ENCODE results near the gene FMN1.

Gene FMN1

DNA sequence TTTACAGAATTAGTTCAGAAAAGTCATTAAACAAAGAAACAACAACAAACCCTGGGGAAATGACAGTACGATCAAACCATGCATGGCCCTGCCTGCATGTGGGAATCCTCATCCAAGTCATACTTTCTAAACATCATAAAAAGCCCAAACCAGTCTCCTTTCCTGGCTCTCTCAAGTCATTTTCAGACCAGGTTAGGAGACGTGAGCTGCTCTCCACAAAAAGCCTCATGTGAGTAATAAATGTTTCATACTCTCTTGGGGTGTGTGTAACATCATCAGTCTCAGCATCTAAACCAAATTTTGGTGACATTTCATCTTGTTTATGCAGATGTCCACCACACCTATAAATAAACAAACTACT lies 457.8 kb downstream of the FMN1 start:
- no peak for DNase-seq (ENCODE audit: low read depth in 2 of 3, low spot score in 1 of 3)

GRCh38 chr15:32735989-32736700 lies 458.4 kb downstream of the FMN1 start:
- DNase-seq (ENCODE audit: low read depth in 2 of 3, low spot score in 1 of 3) = no peak

DNA sequence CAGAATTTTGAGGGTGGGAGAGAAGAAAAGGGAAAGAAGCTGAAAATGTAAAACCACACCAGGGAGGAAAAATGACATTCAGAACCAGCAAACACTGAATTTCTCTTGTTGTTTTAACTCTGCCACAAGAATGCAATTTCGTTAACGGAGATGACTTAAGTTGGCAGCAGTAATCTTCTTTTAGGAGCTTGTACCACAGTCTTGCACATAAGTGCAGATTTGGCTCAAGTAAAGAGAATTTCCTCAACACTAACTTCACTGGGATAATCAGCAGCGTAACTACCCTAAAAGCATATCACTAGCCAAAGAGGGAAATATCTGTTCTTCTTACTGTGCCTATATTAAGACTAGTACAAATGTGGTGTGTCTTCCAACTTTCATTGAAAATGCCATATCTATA lies 461.2 kb downstream of the FMN1 start:
- no peak for DNase-seq (ENCODE audit: low read depth in 2 of 3, low spot score in 1 of 3)

DNA sequence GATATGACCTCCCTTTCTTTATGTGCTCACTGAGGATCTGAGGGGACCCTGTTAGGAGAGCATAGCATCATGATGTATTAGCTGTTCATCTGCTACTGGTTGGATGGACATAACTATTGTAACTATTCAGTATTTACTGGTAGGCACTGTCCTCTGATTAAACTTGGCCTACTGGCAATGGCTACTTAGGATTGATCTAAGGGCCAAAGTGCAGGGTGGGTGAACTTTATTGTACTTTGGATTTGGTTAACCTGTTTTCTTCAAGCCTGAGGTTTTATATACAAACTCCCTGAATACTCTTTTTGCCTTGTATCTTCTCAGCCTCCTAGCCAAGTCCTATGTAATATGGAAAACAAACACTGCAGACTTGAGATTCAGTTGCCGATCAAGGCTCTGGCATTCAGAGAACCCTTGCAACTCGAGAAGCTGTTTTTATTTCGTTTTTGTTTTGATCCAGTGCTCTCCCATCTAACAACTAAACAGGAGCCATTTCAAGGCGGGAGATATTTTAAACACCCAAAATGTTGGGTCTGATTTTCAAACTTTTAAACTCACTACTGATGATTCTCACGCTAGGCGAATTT lies 461.8 kb downstream of the FMN1 start:
- no peak for DNase-seq (ENCODE audit: low read depth in 2 of 3, low spot score in 1 of 3)

DNA sequence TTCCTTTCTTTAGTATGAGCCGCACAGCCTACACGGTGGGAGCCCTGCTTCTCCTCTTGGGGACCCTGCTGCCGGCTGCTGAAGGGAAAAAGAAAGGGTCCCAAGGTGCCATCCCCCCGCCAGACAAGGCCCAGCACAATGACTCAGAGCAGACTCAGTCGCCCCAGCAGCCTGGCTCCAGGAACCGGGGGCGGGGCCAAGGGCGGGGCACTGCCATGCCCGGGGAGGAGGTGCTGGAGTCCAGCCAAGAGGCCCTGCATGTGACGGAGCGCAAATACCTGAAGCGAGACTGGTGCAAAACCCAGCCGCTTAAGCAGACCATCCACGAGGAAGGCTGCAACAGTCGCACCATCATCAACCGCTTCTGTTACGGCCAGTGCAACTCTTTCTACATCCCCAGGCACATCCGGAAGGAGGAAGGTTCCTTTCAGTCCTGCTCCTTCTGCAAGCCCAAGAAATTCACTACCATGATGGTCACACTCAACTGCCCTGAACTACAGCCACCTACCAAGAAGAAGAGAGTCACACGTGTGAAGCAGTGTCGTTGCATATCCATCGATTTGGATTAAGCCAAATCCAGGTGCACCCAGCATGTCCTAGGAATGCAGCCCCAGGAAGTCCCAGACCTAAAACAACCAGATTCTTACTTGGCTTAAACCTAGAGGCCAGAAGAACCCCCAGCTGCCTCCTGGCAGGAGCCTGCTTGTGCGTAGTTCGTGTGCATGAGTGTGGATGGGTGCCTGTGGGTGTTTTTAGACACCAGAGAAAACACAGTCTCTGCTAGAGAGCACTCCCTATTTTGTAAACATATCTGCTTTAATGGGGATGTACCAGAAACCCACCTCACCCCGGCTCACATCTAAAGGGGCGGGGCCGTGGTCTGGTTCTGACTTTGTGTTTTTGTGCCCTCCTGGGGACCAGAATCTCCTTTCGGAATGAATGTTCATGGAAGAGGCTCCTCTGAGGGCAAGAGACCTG lies 463.5 kb downstream of the FMN1 start:
- no peak for DNase-seq (ENCODE audit: low read depth in 2 of 3, low spot score in 1 of 3)

DNA sequence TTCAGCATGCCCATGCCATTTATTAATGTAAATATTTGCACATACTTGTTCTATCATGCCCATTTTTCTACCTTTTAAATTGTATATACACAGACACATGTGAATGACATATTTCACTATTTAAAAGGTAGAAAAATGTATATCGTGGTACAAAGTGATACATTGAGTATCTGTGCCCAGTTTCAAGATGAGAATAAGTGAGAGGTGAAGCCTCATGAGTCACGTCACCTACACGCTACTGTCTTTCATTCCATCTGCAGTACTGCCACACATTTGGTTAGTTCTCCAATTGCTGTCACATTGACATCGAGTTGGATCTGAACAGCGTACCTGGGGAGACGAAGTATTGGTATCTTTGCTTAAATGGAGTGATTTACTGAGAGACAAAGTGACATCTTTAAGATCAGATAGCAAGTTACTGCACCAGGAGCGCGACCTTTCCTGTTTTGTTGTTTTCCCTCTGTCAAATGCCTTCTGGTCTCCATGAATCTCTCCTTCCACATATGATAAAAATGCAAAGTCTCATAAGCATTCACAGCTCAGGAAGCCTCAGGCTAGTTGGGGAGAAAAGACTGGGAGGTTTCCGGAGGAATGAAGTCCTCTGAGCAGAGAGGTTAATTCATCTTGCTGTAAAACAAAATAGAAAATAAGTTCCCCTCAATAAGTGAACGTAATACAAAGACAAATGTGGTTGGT lies 464.7 kb downstream of the FMN1 start:
- DNase-seq (ENCODE audit: low read depth in 2 of 3, low spot score in 1 of 3) = no peak

DNA sequence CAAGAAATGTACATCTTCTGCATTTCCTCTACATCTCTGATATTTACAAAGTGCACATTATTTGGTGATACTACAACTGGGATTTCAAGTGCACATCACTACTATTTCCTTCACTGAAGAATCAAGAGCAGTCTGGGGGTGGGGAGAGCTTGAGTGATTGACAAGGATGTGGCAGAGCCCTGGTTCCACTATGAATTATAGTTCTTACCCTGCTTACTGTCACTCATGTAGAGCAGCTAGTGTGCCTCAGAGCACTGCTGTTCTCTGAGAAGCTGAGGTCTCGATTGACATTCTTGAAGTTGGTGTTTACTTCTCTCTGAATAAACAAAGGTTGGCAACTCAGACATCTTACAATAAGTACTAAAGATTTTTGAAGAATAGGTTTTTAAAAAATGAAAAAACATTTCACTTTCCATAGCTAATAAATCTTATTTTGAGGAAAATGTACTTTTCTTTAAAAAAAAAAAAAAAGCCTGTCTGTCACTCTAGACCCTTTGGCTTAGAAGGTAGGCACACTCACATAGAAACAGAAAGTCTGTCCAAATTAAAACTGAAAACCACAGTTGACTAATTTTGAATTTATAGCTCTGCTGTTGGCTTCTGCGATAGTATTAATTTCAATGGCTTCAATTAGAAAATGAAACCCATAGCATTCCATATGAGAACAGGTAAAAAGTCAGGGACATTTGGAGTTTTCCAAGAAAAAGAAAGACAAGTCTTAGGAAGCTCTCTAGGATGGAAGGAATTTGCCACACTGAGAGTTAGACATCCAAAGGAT lies 471.2 kb downstream of the FMN1 start:
- DNase-seq (ENCODE audit: low read depth in 2 of 3, low spot score in 1 of 3) = no peak

DNA sequence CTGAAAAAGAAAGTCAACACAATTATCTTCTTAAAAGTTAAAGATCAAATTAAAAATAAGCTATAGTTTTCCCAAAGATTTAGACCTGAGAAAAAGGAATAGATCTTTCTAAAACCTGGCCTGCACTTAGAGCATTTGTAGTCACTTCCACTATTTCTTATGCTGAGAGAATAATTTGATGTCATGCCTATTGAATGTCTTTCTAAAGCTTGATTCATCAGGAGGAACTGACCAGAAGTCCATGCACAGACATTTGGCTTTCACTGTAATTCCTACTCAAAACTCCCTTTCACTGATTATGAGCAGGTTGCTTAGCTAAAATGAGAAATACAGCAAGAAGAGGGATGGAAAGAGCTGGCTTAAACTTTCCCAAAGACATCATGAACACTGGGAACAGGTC lies 472.4 kb downstream of the FMN1 start:
- no peak for DNase-seq (ENCODE audit: low read depth in 2 of 3, low spot score in 1 of 3)

GRCh38 chr15:32721596-32721995 lies 472.9 kb downstream of the FMN1 start:
- DNase-seq (ENCODE audit: low read depth in 2 of 3, low spot score in 1 of 3) = no peak

GRCh38 chr15:32718821-32719716 lies 475.4 kb downstream of the FMN1 start:
- DNase-seq (ENCODE audit: low read depth in 2 of 3, low spot score in 1 of 3) = no peak

GRCh38 chr15:32718227-32718820 lies 476.2 kb downstream of the FMN1 start:
- no peak for DNase-seq (ENCODE audit: low read depth in 2 of 3, low spot score in 1 of 3)

- DNase-seq (ENCODE audit: low read depth in 2 of 3, low spot score in 1 of 3) = no peak
Measured at GRCh38 chr15:32717426-32718226, 476.9 kb downstream of the FMN1 start, which contains the start of gene GREM1. Gene GREM1, plus strand, starts transcription at chr15:32718004. Its CDS starts 12,687 bp downstream, at chr15:32730691.

DNA sequence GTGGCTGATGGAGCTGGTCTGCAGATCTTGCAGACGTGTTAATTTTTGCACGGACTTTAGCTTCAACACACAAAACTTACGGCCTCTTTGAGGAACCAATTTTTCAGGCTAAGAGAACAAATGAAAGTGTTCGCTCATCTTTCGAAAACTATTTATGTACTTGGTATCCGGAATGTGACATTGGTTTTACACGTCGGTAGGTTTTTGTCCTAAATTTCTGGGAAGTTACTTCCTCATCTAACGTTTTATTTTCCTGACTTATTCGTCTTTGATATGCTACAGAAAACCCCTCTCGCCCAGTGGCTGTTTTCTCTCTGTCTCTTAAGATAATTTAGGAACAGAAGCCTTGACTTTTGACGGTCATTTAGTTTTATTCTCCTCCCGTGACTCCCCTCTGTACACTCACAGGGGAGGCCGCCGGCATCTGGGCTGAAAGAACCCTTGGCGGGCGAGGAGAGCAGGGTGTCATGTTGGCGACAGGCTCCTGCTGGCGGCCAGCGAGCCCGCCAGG lies 477.5 kb downstream of the FMN1 start:
- no peak for DNase-seq (ENCODE audit: low read depth in 2 of 3, low spot score in 1 of 3)

GRCh38 chr15:32716216-32716914 lies 478.1 kb downstream of the FMN1 start:
- no peak for DNase-seq (ENCODE audit: low read depth in 2 of 3, low spot score in 1 of 3)

All from stimulated activated CD4-positive, alpha-beta T cell treated with anti-CD3 and anti-CD28 coated beads, Interleukin-12 subunit alpha, Interleukin-12 subunit beta, amount 100 ng/mL, for 48 hours (primary cell).